Vagina (tissue), 2 donors: ENCODE data around the gene ACTL8. TPM values are rescaled to one million over a fixed set of nuclear protein-coding genes. Genes with fewer than 3 reads are reported as not detected.

Experiments
- DNase-seq, 2 donors: peaks; one replicate each; pipeline ENCODE4 v3.0.0-alpha.2; 2017; ENCODE audit errors: extremely low spot score in 2 of 2
- H3K27ac ChIP-seq: fragments of 200-600 bp; sonication (generic); one replicate; pipeline ENCODE4 v1.5.1; 2019
- H3K27me3 ChIP-seq: fragments of 200-600 bp; sonication (generic); one replicate; pipeline ENCODE4 v1.5.1; 2019
- H3K36me3 ChIP-seq, 2 donors: fragments of 200-600 bp; sonication (generic); one replicate each; pipeline ENCODE4 v1.5.1; 2017 to 2019
- H3K4me1 ChIP-seq: fragments of 200-600 bp; sonication (generic); one replicate; pipeline ENCODE4 v1.5.1; 2019
- H3K4me3 ChIP-seq, 2 donors: fragments of 200-600 bp; sonication (generic); 1 replicate in 1 of 2; 2 replicates in 1 of 2; pipeline ENCODE4 v1.5.1; 2016 to 2019
- H3K9me3 ChIP-seq: fragments of 200-600 bp; sonication (generic); one replicate; pipeline ENCODE4 v1.5.1; 2019
- POLR2A ChIP-seq, 2 donors: fragments of 450-650 bp; IDR thresholded peaks; one replicate each; pipeline ENCODE4 v1.6.1; 2017; ENCODE audit warnings: antibody characterized with exemption in 2 of 2, mild to moderate bottlenecking in 2 of 2, moderate library complexity in 2 of 2
- POLR2AphosphoS5 ChIP-seq, 2 donors: sonication (generic); formaldehyde crosslinking; IDR thresholded peaks; one replicate each; pipeline ENCODE4 v1.9.0; 2017; ENCODE audit warnings: antibody characterized with exemption in 2 of 2, mild to moderate bottlenecking in 2 of 2, low read depth in 1 of 2; ENCODE audit not compliant: insufficient read depth in 1 of 2
- intact Hi-C: fragments of 100-400 bp; cut with DNase I; formaldehyde crosslinking; loops from one replicate; pipeline ENCODE4 v1.15.1; 2023
- total RNA-seq: library from RNA; depleted of rRNA; stranded (reverse); fragments of >200 nt; gene quantifications from one replicate; pipeline ENCODE4 v1.2.3, GENCODE V29; 2016
- TF ChIP-seq, protein P1 (sequence below), 3 experiments: fragments of 450-650 bp in 2 of 3; fragments of 200-600 bp in 1 of 3; sonication (generic) in 1 of 3; IDR thresholded peaks; one replicate each; pipeline ENCODE4 v1.5.1; 2017 to 2019; ENCODE audit warnings: antibody characterized with exemption in 3 of 3, mild to moderate bottlenecking in 2 of 3, moderate library complexity in 2 of 3

Gene ACTL8
- total RNA-seq, 1 donor from 2014 or later, result not detected

DNA sequence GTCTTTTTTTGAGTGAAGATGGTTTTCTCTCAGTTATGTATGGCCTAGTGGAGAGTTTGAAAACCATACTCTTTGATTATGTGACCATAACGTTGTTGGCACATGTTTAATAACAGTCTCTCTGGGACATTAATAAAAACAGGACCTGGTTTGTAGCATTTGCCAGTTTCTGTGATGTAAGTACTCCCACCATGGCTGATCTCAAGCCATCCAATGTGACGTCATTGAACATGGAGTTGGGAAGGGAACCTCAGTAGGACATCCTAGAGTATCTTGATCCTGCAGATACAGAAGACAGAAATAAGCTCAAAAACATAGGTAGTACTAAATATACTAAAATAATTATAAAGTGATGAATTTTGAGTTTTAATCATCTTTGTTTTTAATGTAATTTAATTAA lies 107.0 kb downstream of the ACTL8 start:
- TF ChIP-seq, protein P1, sequence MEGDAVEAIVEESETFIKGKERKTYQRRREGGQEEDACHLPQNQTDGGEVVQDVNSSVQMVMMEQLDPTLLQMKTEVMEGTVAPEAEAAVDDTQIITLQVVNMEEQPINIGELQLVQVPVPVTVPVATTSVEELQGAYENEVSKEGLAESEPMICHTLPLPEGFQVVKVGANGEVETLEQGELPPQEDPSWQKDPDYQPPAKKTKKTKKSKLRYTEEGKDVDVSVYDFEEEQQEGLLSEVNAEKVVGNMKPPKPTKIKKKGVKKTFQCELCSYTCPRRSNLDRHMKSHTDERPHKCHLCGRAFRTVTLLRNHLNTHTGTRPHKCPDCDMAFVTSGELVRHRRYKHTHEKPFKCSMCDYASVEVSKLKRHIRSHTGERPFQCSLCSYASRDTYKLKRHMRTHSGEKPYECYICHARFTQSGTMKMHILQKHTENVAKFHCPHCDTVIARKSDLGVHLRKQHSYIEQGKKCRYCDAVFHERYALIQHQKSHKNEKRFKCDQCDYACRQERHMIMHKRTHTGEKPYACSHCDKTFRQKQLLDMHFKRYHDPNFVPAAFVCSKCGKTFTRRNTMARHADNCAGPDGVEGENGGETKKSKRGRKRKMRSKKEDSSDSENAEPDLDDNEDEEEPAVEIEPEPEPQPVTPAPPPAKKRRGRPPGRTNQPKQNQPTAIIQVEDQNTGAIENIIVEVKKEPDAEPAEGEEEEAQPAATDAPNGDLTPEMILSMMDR (IDR thresholded peaks at IDR 0.05), result no peak
- no peak for TF ChIP-seq POLR2AphosphoS5 (IDR thresholded peaks at IDR 0.05; ENCODE audit: insufficient read depth in 1 of 2, low read depth in 1 of 2)
- no peak for TF ChIP-seq POLR2A (IDR thresholded peaks at IDR 0.05)
- Histone ChIP-seq H3K36me3 (no peaks in the 10 kb centered on the region), H3K4me3 (no peak overlapping the region), H3K27ac (no peak overlapping the region), H3K9me3 (no peaks in the 10 kb centered on the region), H3K4me1 (no peaks in the 10 kb centered on the region), H3K27me3 (no peaks in the 10 kb centered on the region)
- intact Hi-C loops, result no loop called here
- DNase-seq, result no peak

DNA sequence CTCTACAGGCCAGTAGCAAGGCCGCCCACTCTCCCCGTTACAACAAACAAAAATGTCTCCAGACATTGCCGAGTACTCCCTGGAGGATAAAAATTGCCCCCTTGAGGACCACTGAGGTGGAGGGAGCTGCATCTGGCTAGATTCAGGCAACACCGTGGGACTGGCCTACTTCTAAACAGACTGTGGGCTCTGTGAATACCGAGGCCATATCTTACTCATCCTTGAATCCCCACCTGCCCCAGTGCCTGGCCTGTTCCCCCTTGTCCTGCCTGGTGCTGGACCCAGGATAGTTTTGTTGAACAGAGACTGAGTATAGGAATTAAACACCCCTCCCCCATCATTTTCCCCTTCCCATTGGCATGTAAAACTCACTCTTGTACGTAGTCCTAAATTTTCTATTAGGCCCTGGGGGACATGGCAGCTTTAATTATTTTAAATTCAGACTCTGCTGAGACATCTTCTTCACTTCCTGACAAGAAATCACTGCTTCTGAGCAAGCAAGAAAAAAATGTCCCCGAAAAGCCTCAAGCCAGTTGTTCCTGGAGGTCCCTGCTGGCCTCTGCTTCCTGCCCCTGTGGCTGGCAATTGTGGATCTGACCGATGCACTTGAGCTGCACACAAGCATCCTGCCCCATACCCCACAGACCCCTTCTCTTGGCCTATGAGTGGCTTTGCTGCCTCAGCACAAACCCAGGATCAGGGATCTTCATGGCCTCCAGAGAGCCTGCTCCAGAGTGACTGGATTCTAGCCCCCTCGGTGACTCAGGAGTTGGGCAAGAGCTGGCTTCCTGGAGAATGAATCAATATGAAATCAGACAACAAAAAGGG lies 111.0 kb downstream of the ACTL8 start:
- Histone ChIP-seq H3K36me3 (no peaks in the 10 kb centered on the region), H3K4me3 (no peak overlapping the region), H3K9me3 (no peaks in the 10 kb centered on the region), H3K4me1 (no peaks in the 10 kb centered on the region), H3K27ac (peak overlapping the region; percentile 27), H3K27me3 (no peaks in the 10 kb centered on the region)
- TF ChIP-seq POLR2A (IDR thresholded peaks at IDR 0.05) (no peak), POLR2AphosphoS5 (IDR thresholded peaks at IDR 0.05; ENCODE audit: insufficient read depth in 1 of 2, low read depth in 1 of 2) (no peak)
- TF ChIP-seq, protein P1 (IDR thresholded peaks at IDR 0.05), result no peak
- no peak for DNase-seq
- intact Hi-C loops, result no loop called here

DNA sequence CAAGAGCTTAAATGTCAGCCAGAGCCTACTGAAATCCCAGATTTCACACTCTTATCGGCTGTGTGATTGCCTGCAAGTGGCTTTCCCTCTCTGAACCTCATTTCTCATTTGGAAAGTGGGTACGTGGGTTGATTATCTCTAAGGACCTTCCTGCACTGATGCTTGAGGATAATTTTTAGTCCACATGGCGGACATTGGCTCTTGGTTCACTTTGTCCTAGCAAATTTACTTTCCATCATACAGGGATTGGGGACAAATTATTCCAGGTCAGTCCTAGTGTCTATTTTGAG lies 111.6 kb downstream of the ACTL8 start:
- no peak for DNase-seq
- no peak overlapping the region for H3K4me3 ChIP-seq
- TF ChIP-seq POLR2A (IDR thresholded peaks at IDR 0.05) (no peak), POLR2AphosphoS5 (IDR thresholded peaks at IDR 0.05; ENCODE audit: insufficient read depth in 1 of 2, low read depth in 1 of 2) (no peak)
- TF ChIP-seq, protein P1 (IDR thresholded peaks at IDR 0.05), result no peak
- no peaks in the 10 kb centered on the region for H3K9me3 ChIP-seq
- H3K36me3 ChIP-seq, result no peaks in the 10 kb centered on the region
- no peaks in the 10 kb centered on the region for H3K27me3 ChIP-seq
- no peaks in the 10 kb centered on the region for H3K4me1 ChIP-seq
- no peak overlapping the region for H3K27ac ChIP-seq
- intact Hi-C loops, result no loop called here

DNA sequence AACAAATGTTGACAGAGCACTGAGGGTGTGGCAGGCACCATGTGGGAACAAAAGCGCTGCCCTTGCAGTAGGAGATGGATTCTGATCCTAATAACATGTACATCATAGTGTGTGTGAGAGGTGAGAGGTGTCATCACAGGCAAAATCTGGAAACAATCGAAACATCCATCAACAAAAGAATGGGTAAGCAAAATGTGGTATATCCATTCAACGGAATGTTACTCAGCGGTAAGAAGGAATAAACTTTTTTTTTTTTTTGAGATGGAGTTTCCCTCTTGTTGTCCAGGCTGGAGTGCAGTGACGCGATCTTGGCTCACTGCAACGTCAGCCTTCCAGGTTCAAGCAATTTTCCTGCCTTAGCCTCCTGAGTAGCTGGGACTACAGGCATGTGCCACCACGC lies 112.3 kb downstream of the ACTL8 start:
- Histone ChIP-seq H3K9me3 (no peaks in the 10 kb centered on the region), H3K27ac (no peak overlapping the region), H3K4me1 (no peaks in the 10 kb centered on the region), H3K36me3 (no peaks in the 10 kb centered on the region), H3K27me3 (no peaks in the 10 kb centered on the region), H3K4me3 (no peak overlapping the region)
- intact Hi-C loops, result no loop called here
- TF ChIP-seq POLR2A (IDR thresholded peaks at IDR 0.05) (no peak), POLR2AphosphoS5 (IDR thresholded peaks at IDR 0.05; ENCODE audit: insufficient read depth in 1 of 2, low read depth in 1 of 2) (no peak)
- TF ChIP-seq, protein P1 (IDR thresholded peaks at IDR 0.05), result no peak
- no peak for DNase-seq

- Histone ChIP-seq H3K27ac (no peak overlapping the region), H3K27me3 (no peaks in the 10 kb centered on the region), H3K36me3 (no peaks in the 10 kb centered on the region), H3K9me3 (no peaks in the 10 kb centered on the region), H3K4me3 (no peak overlapping the region), H3K4me1 (no peaks in the 10 kb centered on the region)
- no peak for DNase-seq
- TF ChIP-seq POLR2A (IDR thresholded peaks at IDR 0.05) (no peak), POLR2AphosphoS5 (IDR thresholded peaks at IDR 0.05; ENCODE audit: insufficient read depth in 1 of 2, low read depth in 1 of 2) (no peak)
- TF ChIP-seq, protein P1 (IDR thresholded peaks at IDR 0.05), result no peak
- intact Hi-C loops, result no loop called here
Measured at GRCh38 chr1:17869815-17870214, 114.7 kb downstream of the ACTL8 start.
